ENCODE measurements around the gene ADAMTS3.

ADAMTS3 gene

GRCh38 chr4:72568959-72569718, at the start of gene ADAMTS3:
Gene ADAMTS3, minus strand, starts transcription at chr4:72569221. Its CDS starts 459 bp downstream, at chr4:72568762.
- DNase-seq (ENCODE audit: low read depth in 2 of 2, low spot score in 1 of 2), result no peak

GRCh38 chr4:72613959-72614358, 44.9 kb upstream of the ADAMTS3 start:
- no peak for DNase-seq (ENCODE audit: low read depth in 2 of 2, low spot score in 1 of 2)

- no peak for DNase-seq (ENCODE audit: low read depth in 2 of 2, low spot score in 1 of 2)
Observed at GRCh38 chr4:72606751-72607150, 37.7 kb upstream of the ADAMTS3 start.

- DNase-seq (ENCODE audit: low read depth in 2 of 2, low spot score in 1 of 2), result no peak
Observed at GRCh38 chr4:72604324-72604723, 35.3 kb upstream of the ADAMTS3 start.

GRCh38 chr4:72602396-72603376, 33.7 kb upstream of the ADAMTS3 start:
- DNase-seq (ENCODE audit: low read depth in 2 of 2, low spot score in 1 of 2), result no peak

GRCh38 chr4:72591547-72592454, 22.8 kb upstream of the ADAMTS3 start:
- DNase-seq (ENCODE audit: low read depth in 2 of 2, low spot score in 1 of 2), result no peak

- no peak for DNase-seq (ENCODE audit: low read depth in 2 of 2, low spot score in 1 of 2)
Observed at GRCh38 chr4:72587334-72587733, 18.3 kb upstream of the ADAMTS3 start.

- no peak for DNase-seq (ENCODE audit: low read depth in 2 of 2, low spot score in 1 of 2)
Observed at GRCh38 chr4:72582853-72583252, 13.8 kb upstream of the ADAMTS3 start.

GRCh38 chr4:72577211-72577610, 8.2 kb upstream of the ADAMTS3 start:
- no peak for DNase-seq (ENCODE audit: low read depth in 2 of 2, low spot score in 1 of 2)

- DNase-seq (ENCODE audit: low read depth in 2 of 2, low spot score in 1 of 2), result no peak
Observed at GRCh38 chr4:72571337-72571736, 2.3 kb upstream of the ADAMTS3 start.

- no peak for DNase-seq (ENCODE audit: low read depth in 2 of 2, low spot score in 1 of 2)
Observed at GRCh38 chr4:72569719-72570235, 756 bp upstream of the ADAMTS3 start.

- DNase-seq (ENCODE audit: low read depth in 2 of 2, low spot score in 1 of 2), result no peak
Observed at GRCh38 chr4:72567821-72568675, 973 bp downstream of the ADAMTS3 start.

GRCh38 chr4:72567036-72567435, 2.0 kb downstream of the ADAMTS3 start:
- DNase-seq (ENCODE audit: low read depth in 2 of 2, low spot score in 1 of 2), result no peak

- DNase-seq (ENCODE audit: low read depth in 2 of 2, low spot score in 1 of 2), result no peak
Observed at GRCh38 chr4:72566464-72566972, 2.5 kb downstream of the ADAMTS3 start.

GRCh38 chr4:72564789-72565188, 4.2 kb downstream of the ADAMTS3 start:
- no peak for DNase-seq (ENCODE audit: low read depth in 2 of 2, low spot score in 1 of 2)

GRCh38 chr4:72564184-72564583, 4.8 kb downstream of the ADAMTS3 start:
- DNase-seq (ENCODE audit: low read depth in 2 of 2, low spot score in 1 of 2), result no peak

- no peak for DNase-seq (ENCODE audit: low read depth in 2 of 2, low spot score in 1 of 2)
Observed at GRCh38 chr4:72558655-72559054, 10.4 kb downstream of the ADAMTS3 start.

- DNase-seq (ENCODE audit: low read depth in 2 of 2, low spot score in 1 of 2), result no peak
Observed at GRCh38 chr4:72557021-72557420, 12.0 kb downstream of the ADAMTS3 start.

GRCh38 chr4:72555377-72555831, 13.6 kb downstream of the ADAMTS3 start:
- no peak for DNase-seq (ENCODE audit: low read depth in 2 of 2, low spot score in 1 of 2)

Data from stimulated activated CD8-positive, alpha-beta memory T cell treated with anti-CD3 and anti-CD28 coated beads, Interleukin-4, amount 100 ng/mL, for 4 hours (primary cell).